ENCODE results near the gene PIAS2.

PIAS2 gene

DNA sequence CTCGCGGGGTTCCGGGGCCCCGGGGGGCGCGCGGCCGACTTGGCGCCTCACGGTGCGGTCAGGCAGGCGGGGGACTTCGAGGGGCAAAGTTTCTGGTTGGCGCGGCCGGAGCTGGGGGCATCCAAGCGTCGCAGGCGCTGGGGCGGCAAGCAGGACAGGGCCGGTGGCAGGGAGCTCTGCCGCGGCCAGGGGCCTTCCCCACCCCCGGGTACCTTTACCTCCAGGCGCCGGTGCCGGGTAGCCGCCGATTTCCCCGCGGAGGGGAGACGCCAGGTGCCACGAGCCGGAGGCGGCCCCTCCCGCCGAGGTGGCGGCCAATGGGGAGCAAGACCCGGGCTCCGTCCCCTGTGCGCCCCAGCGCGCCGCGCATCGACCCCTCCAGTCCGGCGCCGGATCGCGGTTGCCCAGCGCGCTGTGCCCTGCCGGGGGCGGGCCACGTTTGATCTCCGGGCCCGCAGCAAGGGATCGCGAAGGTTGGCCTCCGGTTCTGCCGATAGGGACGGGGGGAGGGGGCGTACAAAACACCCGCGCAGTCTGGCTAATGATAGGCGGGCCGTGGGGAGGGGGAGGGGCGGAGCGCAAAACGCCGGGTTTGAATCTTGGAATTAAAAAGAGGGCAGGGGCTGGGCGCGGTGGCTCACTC, 160.6 kb downstream of the PIAS2 start, which contains the start of gene ST8SIA5:
TSS of gene ST8SIA5 (minus strand) at position 495 of the 643 bp plus-strand sequence. CDS start 545 bp downstream, outside the sequence.
- peak in 1 of 5 experiments; percentile 20 for DNase-seq

DNA sequence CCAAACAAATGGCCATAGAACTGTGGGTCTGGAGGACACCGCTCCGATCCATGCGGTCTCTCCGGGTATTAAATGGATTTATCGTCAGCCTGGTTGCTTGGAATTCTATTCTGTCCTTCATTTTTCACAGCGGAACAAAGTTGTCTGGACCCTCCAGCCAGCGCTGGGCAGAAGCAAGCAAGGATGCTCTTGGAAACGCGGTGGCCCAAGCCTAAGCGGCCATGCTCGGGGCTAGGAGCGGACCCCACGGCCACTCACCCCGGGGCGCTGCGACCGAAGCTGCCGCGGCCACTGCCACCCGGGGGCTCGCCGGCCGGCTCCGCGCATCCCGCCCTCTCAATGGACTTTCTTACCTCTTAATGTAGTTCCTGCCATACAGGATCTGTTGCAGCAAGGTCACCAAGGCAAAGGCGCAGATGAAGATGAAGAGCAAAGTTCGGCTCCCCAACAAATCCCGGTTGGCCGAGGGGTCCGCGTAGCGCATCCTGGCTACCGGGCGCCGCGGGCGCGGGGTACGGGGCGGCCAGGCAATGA, 161.2 kb downstream of the PIAS2 start:
- no peak for DNase-seq

DNA sequence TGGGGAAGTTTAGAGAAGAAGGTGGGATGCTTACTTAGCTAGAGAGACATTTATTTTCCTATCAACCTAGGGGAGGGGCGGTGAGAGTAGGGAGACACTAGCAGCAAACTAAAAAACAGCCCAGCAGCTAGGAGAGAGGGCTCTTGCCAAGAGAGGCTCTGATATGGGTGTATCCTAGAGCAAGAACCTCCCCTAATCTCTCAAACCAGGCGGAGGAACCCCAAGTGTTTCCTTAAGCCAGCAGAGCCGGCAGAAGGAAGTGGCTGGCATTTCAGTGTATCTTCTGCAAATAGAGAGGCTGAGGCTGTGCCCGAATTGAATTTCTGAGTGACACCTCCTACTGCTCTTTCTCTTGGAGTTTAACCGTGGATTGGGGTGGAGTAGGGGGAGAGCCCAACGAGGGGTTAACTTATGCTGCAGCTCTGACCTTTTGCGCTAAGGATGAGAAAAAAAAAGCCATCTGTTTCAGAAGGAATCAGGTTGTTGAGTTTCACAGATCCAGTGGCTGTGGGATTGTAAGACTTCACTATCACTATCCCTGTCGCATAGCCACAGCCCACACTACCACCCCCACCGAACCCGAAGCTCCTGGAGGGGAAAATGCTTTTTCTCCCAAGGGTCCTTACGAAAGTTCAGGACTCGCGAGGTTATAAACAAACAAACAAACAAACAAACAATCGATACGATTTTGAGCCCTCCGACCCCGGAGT, 161.8 kb downstream of the PIAS2 start:
- DNase-seq: no peak

DNA sequence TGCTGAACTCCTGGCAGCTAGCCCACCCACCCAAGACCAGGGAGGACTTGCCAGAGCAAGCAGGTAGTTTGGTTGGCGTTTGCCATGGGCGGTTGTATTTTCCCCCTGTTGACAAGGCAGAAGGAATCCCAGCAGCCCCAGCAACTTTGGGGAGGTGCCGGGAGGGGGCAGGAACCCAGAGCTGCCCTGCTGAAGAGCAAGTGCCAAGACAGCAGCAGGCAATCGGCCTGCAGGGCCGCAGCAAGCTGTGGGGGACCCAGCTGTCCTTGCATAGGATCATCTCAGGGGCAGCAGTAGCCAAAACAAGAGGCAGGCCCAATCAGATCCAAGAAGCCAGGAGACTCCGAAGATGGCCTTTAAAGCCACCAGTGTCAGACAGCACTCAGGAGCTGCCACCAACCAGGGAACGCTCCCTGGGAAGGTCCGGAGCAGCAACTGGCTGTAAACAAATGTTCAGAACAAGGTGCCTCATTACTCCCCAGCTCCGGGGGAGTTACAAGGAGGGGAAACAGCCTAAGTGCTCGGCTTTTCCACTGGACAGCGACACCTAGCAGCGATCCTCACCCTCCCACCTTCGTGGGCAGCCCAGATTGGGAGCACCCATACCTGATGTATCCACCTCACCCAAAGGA, 162.5 kb downstream of the PIAS2 start:
- DNase-seq: no peak

DNA sequence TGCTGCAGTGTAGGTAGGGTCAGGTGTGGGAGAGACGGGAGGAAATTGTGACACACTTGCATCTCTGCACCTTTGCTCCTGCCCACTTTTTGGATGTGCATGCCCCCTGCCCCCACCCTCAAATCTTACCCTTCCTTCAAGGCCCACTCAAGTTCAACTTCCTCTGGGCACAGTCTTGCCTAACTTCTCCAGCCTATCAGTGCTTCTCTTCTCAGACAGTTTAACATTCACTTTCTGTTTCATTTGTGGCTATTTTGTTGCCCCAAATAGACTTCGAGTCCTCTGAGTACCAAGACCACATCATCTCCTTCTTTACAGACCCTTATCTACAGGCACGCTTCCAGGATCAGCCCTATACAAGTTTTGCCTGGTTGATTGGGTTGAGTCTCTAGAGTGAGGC, 163.1 kb downstream of the PIAS2 start:
- peak in 1 of 5 experiments; percentile 48 for DNase-seq
